Dendritic cell treated with granulocyte-macrophage colony-stimulating factor and Interleukin-4, amounts not matched to agents 40 ng/mL and 50 ng/mL, for 4 days (primary cell): Measurements from ENCODE around the gene MUSTN1.

Source experiments
- H3K27ac Mint-ChIP-seq: one replicate; pipeline ENCODE4 v1.8.0; 2022; ENCODE audit warnings: mild to moderate bottlenecking, mixed read lengths
- H3K27me3 Mint-ChIP-seq: one replicate; pipeline ENCODE4 v1.8.0; 2022; ENCODE audit warnings: mild to moderate bottlenecking, mixed read lengths
- H3K36me3 Mint-ChIP-seq: one replicate; pipeline ENCODE4 v1.8.0; 2022; ENCODE audit warnings: low read depth, mixed read lengths
- H3K4me1 Mint-ChIP-seq: one replicate; pipeline ENCODE4 v1.8.0; 2022; ENCODE audit warnings: low read depth, mixed read lengths
- H3K4me3 Mint-ChIP-seq: one replicate; pipeline ENCODE4 v1.8.0; 2022; ENCODE audit warnings: mild to moderate bottlenecking, moderate library complexity, mixed read lengths
- H3K9me3 Mint-ChIP-seq: one replicate; pipeline ENCODE4 v1.8.0; 2022; ENCODE audit warnings: mixed read lengths
- intact Hi-C: fragments of 100-400 bp; cut with micrococcal nuclease; formaldehyde crosslinking; loops from one replicate; pipeline ENCODE4 v1.15.0; 2022

Gene MUSTN1

DNA sequence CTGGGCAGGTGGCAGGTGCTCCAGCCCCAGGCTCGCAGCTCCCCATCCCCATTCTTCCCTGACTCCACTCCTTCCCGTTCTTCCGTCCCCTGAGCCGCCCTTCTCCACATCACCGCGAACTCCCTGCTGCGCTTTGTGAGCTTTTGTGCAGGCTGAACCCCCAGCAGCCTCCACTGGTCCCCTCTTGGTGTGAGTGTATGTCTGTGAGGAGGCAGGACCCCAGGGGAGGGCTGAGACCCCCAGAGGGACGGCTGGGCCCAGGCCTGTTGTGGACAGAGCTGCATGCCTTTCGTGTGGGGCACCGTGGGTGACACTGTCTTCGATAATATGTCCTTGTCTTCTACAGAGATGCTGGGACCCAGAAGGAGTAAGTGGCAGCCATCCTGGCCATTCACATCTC, 47.6 kb downstream of the MUSTN1 start:
- intact Hi-C loops, result no loop called here
- Mint-ChIP-seq H3K27ac (no peak overlapping the region), H3K4me3 (no peak overlapping the region), H3K36me3 (no peaks in the 10 kb centered on the region), H3K4me1 (no peaks in the 10 kb centered on the region), H3K9me3 (no peaks in the 10 kb centered on the region), H3K27me3 (peaks cover 2% of the 10 kb centered on the region)

DNA sequence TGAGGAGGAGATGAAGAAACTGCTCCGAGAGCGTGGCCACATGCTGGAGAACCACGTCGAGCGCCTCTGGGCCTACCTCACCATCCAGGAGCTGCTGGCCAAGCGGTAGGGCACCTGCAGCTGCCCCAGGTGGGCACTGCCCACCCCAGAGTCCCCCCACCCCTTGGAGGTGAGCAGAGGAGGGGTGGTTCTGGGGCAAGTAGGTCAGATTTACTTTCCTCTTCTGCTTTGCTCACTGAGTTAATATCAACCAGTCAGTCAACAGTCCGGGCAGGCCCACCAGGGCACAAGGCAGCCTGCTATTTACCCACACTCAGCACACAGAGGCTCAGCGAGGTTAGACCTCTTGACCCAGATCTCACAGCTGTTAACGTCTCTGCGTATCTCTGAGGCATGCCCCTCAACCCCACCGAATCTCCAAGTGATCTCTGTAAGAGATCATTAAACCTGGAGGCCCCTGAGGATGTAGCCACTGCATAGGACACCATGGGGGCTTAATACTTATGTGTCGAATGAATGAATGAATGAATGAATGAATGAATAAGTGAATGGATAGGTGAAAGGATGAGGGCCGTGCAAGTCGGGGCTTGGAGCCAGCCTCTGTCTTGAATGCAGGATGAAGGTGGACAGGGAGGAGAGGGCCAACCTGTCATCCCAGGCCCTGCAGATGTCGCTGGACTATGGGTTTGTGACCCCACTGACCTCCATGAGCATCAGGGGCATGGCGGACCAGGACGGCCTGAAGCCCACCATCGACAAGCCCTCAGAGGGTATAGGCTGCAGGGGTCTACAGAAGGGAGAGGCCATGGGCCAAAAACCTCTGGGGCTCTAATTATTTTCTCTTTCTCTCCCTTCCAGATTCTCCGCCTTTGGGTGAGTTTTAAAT, 48.2 kb downstream of the MUSTN1 start:
- intact Hi-C loops, result no loop called here
- H3K4me3 Mint-ChIP-seq, result no peak overlapping the region
- H3K27ac Mint-ChIP-seq, result no peak overlapping the region

DNA sequence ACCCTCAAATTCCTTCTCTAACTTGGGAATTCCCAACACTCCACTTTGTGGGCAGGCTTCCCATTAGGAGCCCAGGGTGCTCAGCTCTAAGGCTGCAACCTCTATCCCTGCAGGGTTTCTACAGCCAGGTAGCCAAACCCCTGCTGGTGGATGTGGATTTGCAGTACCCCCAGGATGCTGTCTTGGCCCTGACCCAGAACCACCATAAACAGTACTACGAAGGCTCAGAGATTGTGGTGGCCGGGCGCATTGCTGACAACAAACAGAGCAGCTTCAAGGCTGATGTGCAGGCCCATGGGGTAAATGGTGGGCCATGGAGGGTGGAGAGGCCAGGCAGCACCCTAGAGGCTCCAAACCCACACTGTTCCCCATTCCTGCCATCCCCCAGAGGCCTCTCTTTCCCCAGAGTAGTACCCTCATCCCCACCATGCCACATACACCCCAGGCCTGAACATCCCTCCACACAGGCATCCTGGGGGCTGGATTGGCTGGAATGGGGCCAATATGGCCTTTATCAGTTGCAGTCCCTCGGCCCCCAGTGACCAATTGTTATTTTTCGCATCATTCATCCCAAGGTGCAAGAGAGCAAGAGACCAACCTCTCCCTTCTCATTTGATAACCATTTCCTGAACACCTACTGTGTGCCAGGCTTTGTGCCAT, 49.8 kb downstream of the MUSTN1 start:
- peaks cover 2% of the 10 kb centered on the region for H3K27me3 Mint-ChIP-seq
- H3K4me3 Mint-ChIP-seq, result no peak overlapping the region
- H3K4me1 Mint-ChIP-seq, result peaks cover 21% of the 10 kb centered on the region
- H3K9me3 Mint-ChIP-seq, result no peaks in the 10 kb centered on the region
- intact Hi-C loops, result no loop called here
- no peaks in the 10 kb centered on the region for H3K36me3 Mint-ChIP-seq
- no peak overlapping the region for H3K27ac Mint-ChIP-seq

More for the DNA sequence above, 48.2 kb downstream of the MUSTN1 start:
- Mint-ChIP-seq H3K27me3 (peaks cover 2% of the 10 kb centered on the region), H3K9me3 (no peaks in the 10 kb centered on the region), H3K36me3 (no peaks in the 10 kb centered on the region), H3K4me1 (peaks cover 6% of the 10 kb centered on the region)

DNA sequence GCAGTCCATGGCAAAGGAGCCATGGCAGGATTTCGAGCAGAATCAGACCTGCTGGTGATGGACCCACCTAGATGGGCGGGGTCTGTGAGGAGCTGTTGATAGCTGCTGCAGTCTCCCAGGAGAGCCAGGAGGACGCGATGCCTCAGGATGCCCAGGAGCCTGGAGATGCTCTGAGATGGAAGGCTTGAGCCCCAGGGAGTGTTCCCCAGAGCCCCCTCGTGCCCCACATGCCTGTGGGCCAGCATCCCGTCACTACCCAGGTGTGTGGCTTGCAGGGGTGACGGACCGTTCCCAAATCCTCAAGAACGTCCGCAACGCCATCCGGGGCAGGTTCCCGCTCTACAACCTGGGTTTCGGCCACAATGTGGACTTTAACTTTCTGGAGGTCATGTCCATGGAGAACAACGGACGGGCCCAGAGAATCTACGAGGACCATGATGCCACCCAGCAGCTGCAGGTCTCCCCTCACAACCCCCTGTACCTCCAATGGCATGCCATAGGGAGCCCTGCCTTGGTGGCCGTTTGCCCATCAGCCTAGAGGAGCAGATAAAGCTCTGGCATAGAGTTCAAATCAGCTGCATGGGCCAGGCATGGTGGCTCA, 50.7 kb downstream of the MUSTN1 start:
- no peak overlapping the region for H3K4me3 Mint-ChIP-seq
- H3K36me3 Mint-ChIP-seq, result no peaks in the 10 kb centered on the region
- H3K4me1 Mint-ChIP-seq, result peaks cover 31% of the 10 kb centered on the region
- peaks cover 2% of the 10 kb centered on the region for H3K27me3 Mint-ChIP-seq
- no peak overlapping the region for H3K27ac Mint-ChIP-seq
- H3K9me3 Mint-ChIP-seq, result no peaks in the 10 kb centered on the region
- intact Hi-C loops, result no loop called here

DNA sequence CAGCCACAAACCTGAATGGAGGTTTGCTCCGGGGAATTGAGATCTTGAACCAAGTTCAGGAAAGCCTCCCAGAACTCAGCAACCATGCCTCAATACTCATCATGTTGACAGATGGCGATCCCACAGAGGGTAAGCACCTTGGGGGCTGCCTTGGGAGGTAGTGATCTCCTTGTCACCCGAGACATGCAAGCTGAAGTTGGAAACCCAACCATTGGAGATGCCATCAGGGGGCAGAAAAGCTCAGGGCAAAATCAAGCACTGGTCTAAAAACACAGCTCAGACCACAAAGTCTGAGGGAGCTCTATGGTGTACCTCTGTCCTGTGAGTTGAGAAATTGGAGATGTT, 51.6 kb downstream of the MUSTN1 start:
- Mint-ChIP-seq H3K4me1 (peaks cover 40% of the 10 kb centered on the region), H3K27me3 (peaks cover 2% of the 10 kb centered on the region), H3K36me3 (no peaks in the 10 kb centered on the region), H3K4me3 (no peak overlapping the region), H3K9me3 (no peaks in the 10 kb centered on the region), H3K27ac (no peak overlapping the region)
- intact Hi-C loops, result no loop called here
